ENCODE results near the gene PLEKHB1.
A peak's percentile ranks its signal among the peaks of the same experiment; 100 is the strongest.

PLEKHB1 gene

GRCh38 chr11:73633999-73634398, 12.4 kb upstream of the PLEKHB1 start:
- no peak for TF ChIP-seq JUND (IDR thresholded peaks at IDR 0.05; ENCODE audit: low read depth)
- in situ Hi-C loops (cut with HindIII; ENCODE audit: low pct_unique_long_range_greater_than_20kb, low sequenced_read_pairs) = no loop called here

DNA sequence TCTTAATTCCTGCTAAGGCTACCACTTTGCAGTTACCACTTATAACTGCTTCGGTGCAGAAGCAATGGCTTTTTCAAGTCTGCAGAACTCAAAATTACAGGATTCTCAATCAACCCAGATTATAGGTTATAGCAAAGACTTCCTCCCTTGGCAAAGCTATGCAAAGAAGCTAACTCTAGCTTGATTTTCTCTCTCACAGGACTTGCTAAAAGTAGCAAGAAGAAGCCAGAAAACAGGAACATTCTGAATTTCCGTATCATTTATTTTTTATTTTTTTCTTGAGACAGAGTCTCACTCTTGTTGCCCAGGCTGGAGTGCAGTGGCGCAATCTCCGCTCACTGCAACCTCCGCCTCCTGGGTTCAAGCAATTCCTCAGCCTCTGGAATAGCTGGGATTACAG, 10.7 kb upstream of the PLEKHB1 start:
- DNase-seq (ENCODE audit: low read depth in 1 of 2, low spot score in 1 of 2) = no peak
- TF ChIP-seq JUND (IDR thresholded peaks at IDR 0.05; ENCODE audit: low read depth) = no peak
- in situ Hi-C loops (cut with HindIII; ENCODE audit: low pct_unique_long_range_greater_than_20kb, low sequenced_read_pairs) = no loop called here

More at GRCh38 chr11:73633999-73634398, 12.4 kb upstream of the PLEKHB1 start:
- DNase-seq (ENCODE audit: low read depth in 1 of 2, low spot score in 1 of 2) = no peak

- in situ Hi-C loops (cut with HindIII; ENCODE audit: low pct_unique_long_range_greater_than_20kb, low sequenced_read_pairs) = no loop called here
- no peak for DNase-seq (ENCODE audit: low read depth in 1 of 2, low spot score in 1 of 2)
- no peak for TF ChIP-seq JUND (IDR thresholded peaks at IDR 0.05; ENCODE audit: low read depth)
Observed at GRCh38 chr11:73636249-73636648, 10.1 kb upstream of the PLEKHB1 start.

GRCh38 chr11:73637012-73637411, 9.4 kb upstream of the PLEKHB1 start:
- no peak for TF ChIP-seq JUND (IDR thresholded peaks at IDR 0.05; ENCODE audit: low read depth)
- DNase-seq (ENCODE audit: low read depth in 1 of 2, low spot score in 1 of 2) = no peak
- in situ Hi-C loops (cut with HindIII; ENCODE audit: low pct_unique_long_range_greater_than_20kb, low sequenced_read_pairs) = no loop called here

- in situ Hi-C loops (cut with HindIII; ENCODE audit: low pct_unique_long_range_greater_than_20kb, low sequenced_read_pairs) = no loop called here
- no peak for TF ChIP-seq JUND (IDR thresholded peaks at IDR 0.05; ENCODE audit: low read depth)
- no peak for DNase-seq (ENCODE audit: low read depth in 1 of 2, low spot score in 1 of 2)
Observed at GRCh38 chr11:73640592-73640991, 5.8 kb upstream of the PLEKHB1 start.

DNA sequence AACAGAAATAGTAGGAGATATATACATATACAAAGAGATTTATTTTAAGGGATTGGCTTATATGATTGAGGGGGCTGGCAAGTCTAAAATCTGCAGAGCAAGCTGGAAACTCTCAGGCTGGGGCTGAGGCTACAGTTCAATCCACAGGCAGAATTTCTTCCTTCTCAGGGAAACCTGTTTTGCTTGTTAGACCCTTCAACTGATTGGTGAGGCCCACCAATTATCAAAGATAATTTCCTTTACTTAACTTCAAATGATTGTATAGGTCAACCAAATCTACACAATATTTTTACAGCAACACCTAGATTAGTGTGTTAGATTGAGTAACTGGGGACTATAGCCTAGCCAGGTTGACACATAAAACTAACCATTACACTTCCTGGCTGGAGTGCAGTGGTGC, 4.7 kb upstream of the PLEKHB1 start:
- TF ChIP-seq JUND (IDR thresholded peaks at IDR 0.05; ENCODE audit: low read depth) = no peak
- in situ Hi-C loops (cut with HindIII; ENCODE audit: low pct_unique_long_range_greater_than_20kb, low sequenced_read_pairs) = no loop called here
- DNase-seq (ENCODE audit: low read depth in 1 of 2, low spot score in 1 of 2) = no peak

GRCh38 chr11:73645121-73645969, 1.0 kb upstream of the PLEKHB1 start:
- no peak for DNase-seq (ENCODE audit: low read depth in 1 of 2, low spot score in 1 of 2)
- in situ Hi-C loops (cut with HindIII; ENCODE audit: low pct_unique_long_range_greater_than_20kb, low sequenced_read_pairs) = no loop called here
- no peak for TF ChIP-seq JUND (IDR thresholded peaks at IDR 0.05; ENCODE audit: low read depth)

- TF ChIP-seq JUND (IDR thresholded peaks at IDR 0.05; ENCODE audit: low read depth) = no peak
- DNase-seq (ENCODE audit: low read depth in 1 of 2, low spot score in 1 of 2) = peak; percentile 72 to 83
- in situ Hi-C loops (cut with HindIII; ENCODE audit: low pct_unique_long_range_greater_than_20kb, low sequenced_read_pairs) = no loop called here
Observed at GRCh38 chr11:73647459-73648100, 1.2 kb downstream of the PLEKHB1 start.

DNA sequence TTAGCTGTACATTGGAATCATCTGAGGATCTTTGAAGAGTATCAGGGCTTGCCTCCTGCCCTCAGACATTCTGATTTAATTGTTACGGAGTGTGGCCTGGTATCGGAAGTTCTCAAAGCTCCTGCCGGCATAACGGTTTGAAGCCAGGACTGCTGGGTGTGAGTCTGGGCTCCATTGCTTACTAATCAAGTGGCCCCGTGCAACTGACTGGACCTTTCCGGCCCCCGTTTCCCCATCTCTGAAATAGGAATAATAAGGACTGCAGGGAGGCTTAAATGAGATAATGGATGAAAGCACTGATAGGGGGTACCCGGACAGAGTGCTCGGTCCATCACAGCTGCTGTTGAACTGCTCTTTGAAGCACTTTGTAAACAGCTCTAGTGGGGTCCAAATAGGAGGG, 1.7 kb downstream of the PLEKHB1 start:
- no peak for TF ChIP-seq JUND (IDR thresholded peaks at IDR 0.05; ENCODE audit: low read depth)
- DNase-seq (ENCODE audit: low read depth in 1 of 2, low spot score in 1 of 2) = no peak
- in situ Hi-C loops (cut with HindIII; ENCODE audit: low pct_unique_long_range_greater_than_20kb, low sequenced_read_pairs) = no loop called here

DNA sequence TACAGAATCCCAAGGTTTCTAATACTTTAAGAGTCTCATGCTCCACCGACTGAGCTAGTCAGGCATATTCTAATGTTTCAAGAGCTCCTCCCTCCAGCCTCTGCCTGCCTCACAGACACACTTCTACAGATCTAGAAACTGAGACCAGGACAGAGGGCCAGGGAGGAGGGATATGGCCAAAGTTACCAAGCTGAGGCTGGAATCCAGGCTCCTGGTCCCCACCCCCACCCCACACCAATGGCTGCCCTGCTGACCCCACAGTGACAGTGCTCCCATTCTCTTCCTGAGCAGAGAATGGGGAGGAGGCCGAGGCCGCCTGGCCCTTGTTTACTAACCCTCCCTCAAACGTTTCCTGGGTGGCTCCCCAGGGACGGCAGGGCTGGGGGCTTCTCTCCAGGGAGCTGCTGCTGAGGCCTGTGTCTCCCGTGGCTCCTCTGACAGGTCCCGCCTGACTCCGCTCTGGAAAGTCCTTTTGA, 2.2 kb downstream of the PLEKHB1 start:
- in situ Hi-C loops (cut with HindIII; ENCODE audit: low pct_unique_long_range_greater_than_20kb, low sequenced_read_pairs) = no loop called here
- DNase-seq (ENCODE audit: low read depth in 1 of 2, low spot score in 1 of 2) = no peak
- TF ChIP-seq JUND (IDR thresholded peaks at IDR 0.05; ENCODE audit: low read depth) = no peak

DNA sequence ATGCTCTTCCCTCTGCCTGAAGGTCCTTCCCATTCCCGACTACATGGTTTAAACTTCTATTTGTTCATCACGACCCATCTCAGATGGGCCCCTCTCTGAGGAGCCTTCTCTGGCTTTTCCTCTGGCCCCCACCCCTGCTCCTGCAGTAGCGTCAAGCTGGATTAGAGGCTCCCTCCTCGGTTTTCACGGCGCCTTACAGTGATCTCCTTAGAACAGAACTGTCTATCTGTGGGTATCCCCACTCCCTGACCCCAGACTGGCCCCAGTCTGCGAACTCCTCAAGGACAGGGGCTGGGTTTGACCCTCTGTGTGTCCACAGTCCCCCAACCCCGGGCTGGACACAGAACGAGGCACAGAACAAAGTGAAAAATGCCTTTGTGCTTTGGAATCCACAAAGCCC, 2.8 kb downstream of the PLEKHB1 start:
- in situ Hi-C loops (cut with HindIII; ENCODE audit: low pct_unique_long_range_greater_than_20kb, low sequenced_read_pairs) = no loop called here
- no peak for DNase-seq (ENCODE audit: low read depth in 1 of 2, low spot score in 1 of 2)
- no peak for TF ChIP-seq JUND (IDR thresholded peaks at IDR 0.05; ENCODE audit: low read depth)

DNA sequence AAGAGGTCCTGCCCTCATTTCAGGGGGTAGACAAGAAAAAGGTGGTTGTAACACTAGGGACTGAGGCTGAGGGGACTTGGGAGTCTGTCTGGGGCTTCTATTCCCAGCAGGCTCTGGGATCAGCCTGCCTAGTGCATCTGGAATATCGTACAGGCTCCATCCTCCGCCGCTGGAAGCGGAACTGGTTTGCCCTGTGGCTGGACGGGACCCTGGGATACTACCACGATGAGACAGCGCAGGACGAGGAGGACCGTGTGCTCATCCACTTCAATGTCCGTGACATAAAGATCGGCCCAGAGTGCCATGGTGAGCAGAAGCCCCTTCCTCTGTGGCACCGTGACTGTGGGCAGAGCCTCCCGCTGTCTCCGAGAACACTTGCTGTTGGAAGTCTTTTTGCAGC, 4.0 kb downstream of the PLEKHB1 start:
- DNase-seq (ENCODE audit: low read depth in 1 of 2, low spot score in 1 of 2) = no peak
- in situ Hi-C loops (cut with HindIII; ENCODE audit: low pct_unique_long_range_greater_than_20kb, low sequenced_read_pairs) = no loop called here
- TF ChIP-seq JUND (IDR thresholded peaks at IDR 0.05; ENCODE audit: low read depth) = no peak

GRCh38 chr11:73651252-73651651, 4.9 kb downstream of the PLEKHB1 start:
- no peak for DNase-seq (ENCODE audit: low read depth in 1 of 2, low spot score in 1 of 2)
- no peak for TF ChIP-seq JUND (IDR thresholded peaks at IDR 0.05; ENCODE audit: low read depth)
- in situ Hi-C loops (cut with HindIII; ENCODE audit: low pct_unique_long_range_greater_than_20kb, low sequenced_read_pairs) = no loop called here
